H1 (cell line): ENCODE measurements around the gene TMEM59L. TPM values are rescaled to one million over a fixed set of nuclear protein-coding genes. Genes with fewer than 3 reads are reported as not detected.

Experiments used
- CTCF ChIA-PET: fragments of 300-600 bp; sonication (Branson Sonifier 250); formaldehyde crosslinking; loops from one replicate; lab custom pipeline; 2021; ENCODE audit not compliant: partially characterized antibody; lab: Charles Lee
- POLR2A ChIA-PET: fragments of 300-600 bp; sonication (Branson Sonifier 250); formaldehyde crosslinking; loops from one replicate; lab custom pipeline; 2021; ENCODE audit warnings: inconsistent platforms; ENCODE audit not compliant: partially characterized antibody; lab: Charles Lee
- DNase-seq, 2 experiments: peaks; one replicate each; pipeline versions ENCODE4 v3.0.0 to v3.0.0-alpha.2; 2010 to 2022; ENCODE audit warnings: low spot score in 2 of 2, low read depth in 1 of 2, mixed read lengths in 1 of 2
- FAIRE-seq: peaks from 2 replicates; lab custom pipeline; 2011; peaks lifted over from hg19 to GRCh38; lab: Jason Lieb, UNC
- H2AFZ ChIP-seq: 2 replicates; pipeline ENCODE4 v1.8.1; 2012; ENCODE audit warnings: low read length, inconsistent platforms
- H2AK5ac ChIP-seq: 2 replicates; pipeline ENCODE4 v1.6.1; 2013; ENCODE audit warnings: low read depth, low read length
- H2BK120ac ChIP-seq: replicated peaks from 2 replicates; pipeline ENCODE3; 2013; ENCODE audit warnings: low read depth, low read length, inconsistent platforms
- H2BK12ac ChIP-seq: 2 replicates; pipeline ENCODE4 v1.6.1; 2013; ENCODE audit warnings: low read depth, low read length
- H2BK15ac ChIP-seq: 2 replicates; pipeline ENCODE4 v1.6.1; 2013; ENCODE audit warnings: low read length
- H2BK20ac ChIP-seq: 2 replicates; pipeline ENCODE4 v1.6.1; 2013; ENCODE audit warnings: low read length
- H2BK5ac ChIP-seq: 2 replicates; pipeline ENCODE4 v1.6.1; 2013; ENCODE audit warnings: low read depth, low read length
- H3K14ac ChIP-seq: 2 replicates; pipeline ENCODE4 v1.6.1; 2013; ENCODE audit warnings: inconsistent platforms; ENCODE audit not compliant: insufficient read length
- H3K18ac ChIP-seq: 2 replicates; pipeline ENCODE4 v1.6.1; 2013; ENCODE audit warnings: low read length; ENCODE audit errors: extremely low read depth
- H3K23ac ChIP-seq: 2 replicates; pipeline ENCODE4 v1.6.1; 2013; ENCODE audit warnings: inconsistent platforms; ENCODE audit not compliant: insufficient read length
- H3K23me2 ChIP-seq: 2 replicates; pipeline ENCODE4 v1.6.1; 2013; ENCODE audit warnings: low read depth, low read length
- H3K27ac ChIP-seq: 2 replicates; pipeline ENCODE4 v1.6.1; 2011; ENCODE audit warnings: low read depth, low read length, inconsistent platforms
- H3K27me3 ChIP-seq, 4 experiments: replicated peaks in 1 of 4; 1 replicate in 1 of 4; 2 replicates in 3 of 4; pipeline versions ENCODE4 v1.6.1 to v1.8.1; 2011 to 2013; ENCODE audit warnings: low read length in 3 of 4, mild to moderate bottlenecking in 3 of 4, inconsistent platforms in 2 of 4, mixed read lengths in 2 of 4, moderate library complexity in 1 of 4; ENCODE audit not compliant: control insufficient read depth in 3 of 4, insufficient read depth in 3 of 4; ENCODE audit errors: extremely low read depth in 1 of 4
- H3K36me3 ChIP-seq, 4 experiments: 2 replicates each; pipeline versions ENCODE4 v1.6.1 to v1.8.1; 2011 to 2013; ENCODE audit warnings: mild to moderate bottlenecking in 4 of 4, low read length in 3 of 4, moderate library complexity in 2 of 4, control low read depth in 1 of 4, inconsistent platforms in 1 of 4; ENCODE audit not compliant: insufficient read depth in 4 of 4, control insufficient read depth in 2 of 4
- H3K4ac ChIP-seq: replicated peaks from 2 replicates; pipeline ENCODE3; 2013; ENCODE audit warnings: low read length, low read depth, mixed read lengths, inconsistent platforms; ENCODE audit not compliant: insufficient read length
- H3K4me1 ChIP-seq, 4 experiments: replicated peaks in 1 of 4; 1 replicate in 1 of 4; 2 replicates in 3 of 4; pipeline versions ENCODE4 v1.6.1 to v1.8.1; 2011 to 2013; ENCODE audit warnings: low read length in 3 of 4, inconsistent platforms in 2 of 4, mixed read lengths in 1 of 4; ENCODE audit not compliant: insufficient read depth in 4 of 4, control insufficient read depth in 3 of 4
- H3K4me2 ChIP-seq, 2 experiments: 2 replicates each; pipeline versions ENCODE4 v1.6.1 to v1.8.1; 2011 to 2013; ENCODE audit warnings: low read depth in 2 of 2, low read length in 2 of 2, control low read depth in 1 of 2, inconsistent platforms in 1 of 2, mild to moderate bottlenecking in 1 of 2; ENCODE audit not compliant: insufficient read depth in 1 of 2
- H3K4me3 ChIP-seq, 4 experiments: fragments of 200-600, 300-600 bp in 1 of 4; sonication (generic), shearing (Covaris generic), sonication (Bioruptor Twin) in 1 of 4; 2 replicates each; pipeline versions ENCODE4 v1.5.1 to v1.8.1; 2011 to 2016; ENCODE audit warnings: low read length in 4 of 4, low read depth in 3 of 4, control low read depth in 2 of 4, inconsistent platforms in 2 of 4, mild to moderate bottlenecking in 2 of 4, mixed read lengths in 1 of 4, moderate library complexity in 1 of 4; ENCODE audit not compliant: insufficient read depth in 2 of 4; ENCODE audit errors: extremely low read depth in 1 of 4
- H3K56ac ChIP-seq: replicated peaks from 2 replicates; pipeline ENCODE3; 2013; ENCODE audit warnings: low read depth, mild to moderate bottlenecking, mixed read lengths, low read length, inconsistent platforms; ENCODE audit not compliant: insufficient read length
- H3K79me1 ChIP-seq: 2 replicates; pipeline ENCODE4 v1.6.1; 2013; ENCODE audit warnings: low read depth, low read length, control low read depth
- H3K79me2 ChIP-seq, 2 experiments: 2 replicates each; pipeline versions ENCODE4 v1.6.1 to v1.8.1; 2012 to 2013; ENCODE audit warnings: low read length in 2 of 2, mild to moderate bottlenecking in 2 of 2, inconsistent platforms in 1 of 2; ENCODE audit not compliant: insufficient read depth in 2 of 2, control insufficient read depth in 1 of 2
- H3K9ac ChIP-seq, 4 experiments: replicated peaks in 1 of 4; 1 replicate in 1 of 4; 2 replicates in 3 of 4; pipeline versions ENCODE4 v1.6.1 to v1.8.1; 2011 to 2013; ENCODE audit warnings: low read depth in 3 of 4, low read length in 3 of 4, control low read depth in 2 of 4, mild to moderate bottlenecking in 2 of 4, moderate library complexity in 2 of 4, inconsistent platforms in 1 of 4; ENCODE audit errors: extremely low read depth in 1 of 4
- H3K9me3 ChIP-seq, 2 experiments: 2 replicates each; pipeline versions ENCODE4 v1.6.1 to v1.8.1; 2012 to 2013; ENCODE audit warnings: mild to moderate bottlenecking in 2 of 2, moderate library complexity in 2 of 2, control low read depth in 1 of 2, inconsistent platforms in 1 of 2, low read depth in 1 of 2, low read length in 1 of 2, mixed read lengths in 1 of 2; ENCODE audit not compliant: insufficient read depth in 2 of 2
- H4K20me1 ChIP-seq, 2 experiments: replicated peaks in 1 of 2; 2 replicates each; pipeline versions ENCODE3 to v1.8.1; 2011 to 2013; ENCODE audit warnings: inconsistent platforms in 2 of 2, low read length in 2 of 2, mild to moderate bottlenecking in 1 of 2; ENCODE audit not compliant: insufficient read depth in 2 of 2, control insufficient read depth in 1 of 2
- H4K5ac ChIP-seq: 2 replicates; pipeline ENCODE4 v1.6.1; 2013; ENCODE audit warnings: low read length, low read depth, mixed read lengths, inconsistent platforms; ENCODE audit not compliant: insufficient read length
- H4K8ac ChIP-seq: 2 replicates; pipeline ENCODE4 v1.8.0; 2013; ENCODE audit warnings: mild to moderate bottlenecking, moderate library complexity, low read length, inconsistent platforms; ENCODE audit not compliant: insufficient read depth; ENCODE audit errors: extremely low read depth
- H4K91ac ChIP-seq: replicated peaks from 2 replicates; pipeline ENCODE3; 2013; ENCODE audit warnings: low read length, mixed read lengths, inconsistent platforms; ENCODE audit not compliant: insufficient read length
- RAD21 ChIP-seq, 2 experiments: IDR thresholded peaks in 1 of 2; conservative IDR thresholded peaks in 1 of 2; 2 replicates each; pipeline ENCODE4 v1.6.1; 2011; ENCODE audit warnings: low read depth in 2 of 2, low read length in 2 of 2, improper control_type of control experiment in 1 of 2, inconsistent platforms in 1 of 2, mild to moderate bottlenecking in 1 of 2, moderate library complexity in 1 of 2
- WGBS, 2 experiments: shearing (Covaris generic) in 1 of 2; methylation state at CpG; one replicate each; pipeline versions ENCODE4 v1.1.6 to v1.1.7; 2013 to 2015; ENCODE audit warnings: low lambda C conversion rate in 2 of 2, mixed read lengths in 2 of 2, inconsistent platforms in 1 of 2, low coverage in 1 of 2, missing lambda C conversion rate in 1 of 2; ENCODE audit not compliant: insufficient replicate concordance in 2 of 2, insufficient coverage in 1 of 2, insufficient read length in 1 of 2; ENCODE audit errors: extremely low coverage in 1 of 2, missing lambda C conversion rate in 1 of 2; 5-methylcytosine and 5-hydroxymethylcytosine counted together
- polyA plus RNA-seq, 7 experiments: library from polyadenylated mRNA; depleted of rRNA in 3 of 7; stranded (reverse) in 5 of 7; unstranded in 2 of 7; fragments of >200 nt in 5 of 7; fragments of 200-250 nt in 2 of 7; gene quantifications; 1 replicate in 5 of 7; 2 replicates in 1 of 7; 4 replicates in 1 of 7; pipeline versions ENCODE4 v1.2.1 to v1.2.3, GENCODE V29; 2011 to 2013; ENCODE audit warnings: missing spikeins in 2 of 7, mixed read lengths in 2 of 7
- total RNA-seq: library from RNA; stranded (reverse); fragmentation: NEBNext Ultra II Directional; extraction: Animal tissue kit (Norgen Biotek cat#: 25700); gene quantifications from 2 replicates; pipeline ENCODE4 v1.2.1, GENCODE V29; 2021

Gene TMEM59L
- total and polyA plus RNA-seq, 2 of the 8 experiments (the other 6 are each of a cell fraction or from before 2014, with no cell fraction given), result 4.0 to 12.2 TPM

- H3K4me2 ChIP-seq, result peak overlapping the region; percentile 72 to 74
- peaks cover 2 to 36% (median 27%) of the 10 kb centered on the region in 4 experiments for H3K4me1 ChIP-seq
- peaks cover 6% of the 10 kb centered on the region for H3K23me2 ChIP-seq
- 24% methylated on average over 9 of the region's 26 CpGs; no CpG with 5 or more reads in 1 of the 2 experiments for WGBS, 2 experiments
- ChIA-PET POLR2A (interaction anchor here (1.0 to 10.3 kb wide), 9 partner anchors 9 to 40 kb away, joined by 3 to 112 read pairs (median 4); partner anchors contain the start of genes KXD1, TMEM59L and UBA52), CTCF (interaction anchor here (0.7 to 12.5 kb wide), 9 partner anchors 9 to 174 kb away, joined by 3 to 139 read pairs (median 3); no protein-coding TSS in a partner anchor)
- peak overlapping the region; percentile 95 for H3K18ac ChIP-seq
- H4K8ac ChIP-seq, result no peak overlapping the region
- H2BK15ac ChIP-seq, result peak overlapping the region; percentile 53; the same call in 1 of the 2 replicates
- H4K5ac ChIP-seq, result no peak overlapping the region
- H3K27me3 ChIP-seq, result peaks cover 0 to 6% (median 3%) of the 10 kb centered on the region in 4 experiments; a peak in 5 of 7 replicates
- H4K91ac ChIP-seq, result peak overlapping the region; percentile 66
- peak overlapping the region; percentile 11 to 66 (median 36); a peak in 5 of 8 replicates for H3K4me3 ChIP-seq
- DNase-seq (peak in 1 of 2 experiments; percentile 58), FAIRE-seq (no peak)
- H3K56ac ChIP-seq, result no peak overlapping the region
- H3K79me1 ChIP-seq, result no peaks in the 10 kb centered on the region
- H2BK120ac ChIP-seq, result no peak overlapping the region
- H3K36me3 ChIP-seq, result no peaks in the 10 kb centered on the region
- H2BK12ac ChIP-seq, result peak overlapping the region; percentile 80; the same call in 1 of the 2 replicates
- TF ChIP-seq RAD21 (IDR thresholded peaks at IDR 0.05 in 1 of 2, conservative IDR thresholded peaks at IDR 0.05 in 1 of 2; ENCODE audit: low read depth in 2 of 2, low read length in 2 of 2), result no peak
- peak overlapping the region; percentile 51 for H2BK20ac ChIP-seq
- no peaks in the 10 kb centered on the region for H3K9me3 ChIP-seq
- peak overlapping the region; percentile 46; the same call in 1 of the 2 replicates for H2BK5ac ChIP-seq
- H2AFZ ChIP-seq, result no peak overlapping the region
- no peak overlapping the region for H3K14ac ChIP-seq
- H3K27ac ChIP-seq, result no peak overlapping the region
- H3K23ac ChIP-seq, result no peak overlapping the region
- H3K9ac ChIP-seq, result no peak overlapping the region
- H4K20me1 ChIP-seq, result peaks cover 0 to 3% of the 10 kb centered on the region in 2 experiments
- H3K79me2 ChIP-seq, result no peaks in the 10 kb centered on the region
- 0 out of 2 replicates have a peak overlapping the region, but pooled peaks have one; percentile 34 for H2AK5ac ChIP-seq
- no peak overlapping the region for H3K4ac ChIP-seq
Measured at GRCh38 chr19:18594824-18595373, 17.8 kb upstream of the TMEM59L start.
